BE2C (cell line): Measurements from ENCODE around the gene ACSS3.

Source experiments
- DNase-seq: peaks from one replicate; pipeline ENCODE4 v3.0.0-alpha.2; 2020
- H3K27me3 ChIP-seq: fragments of 250-450 bp; sonication (Bioruptor Pico); 2 replicates; pipeline ENCODE4 v1.5.1; 2020; ENCODE audit warnings: mild to moderate bottlenecking
- H3K36me3 ChIP-seq: fragments of 250-450 bp; sonication (Bioruptor Pico); 2 replicates; pipeline ENCODE4 v1.5.1; 2020; ENCODE audit warnings: mild to moderate bottlenecking
- H3K4me1 ChIP-seq: fragments of 250-450 bp; sonication (Bioruptor Pico); 2 replicates; pipeline ENCODE4 v1.5.1; 2020
- H3K4me3 ChIP-seq: 2 replicates; pipeline ENCODE4 v1.5.1; 2011; ENCODE audit warnings: low read depth, low read length
- H3K9me3 ChIP-seq: fragments of 250-450 bp; sonication (Bioruptor Pico); 2 replicates; pipeline ENCODE4 v1.5.1; 2020
- CTCF ChIP-seq: IDR thresholded peaks from 2 replicates; pipeline ENCODE4 v1.5.1; 2012; ENCODE audit warnings: mild to moderate bottlenecking, low read depth, low read length

ACSS3 gene

GRCh38 chr12:81257947-81258551 is 180.2 kb downstream of the ACSS3 start:
- H3K36me3 ChIP-seq, result no peaks in the 10 kb centered on the region
- no peak for DNase-seq
- peak; percentile 58 for TF ChIP-seq CTCF
- H3K4me1 ChIP-seq, result no peaks in the 10 kb centered on the region; the same call in 1 of the 2 replicates
- no peaks in the 10 kb centered on the region for H3K9me3 ChIP-seq
- peaks cover 21% of the 10 kb centered on the region for H3K27me3 ChIP-seq
- no peak overlapping the region for H3K4me3 ChIP-seq

- Histone ChIP-seq H3K27me3 (peaks cover 23% of the 10 kb centered on the region), H3K4me1 (no peaks in the 10 kb centered on the region; the same call in 1 of the 2 replicates), H3K9me3 (no peaks in the 10 kb centered on the region), H3K4me3 (no peak overlapping the region), H3K36me3 (no peaks in the 10 kb centered on the region)
- no peak for DNase-seq
- TF ChIP-seq CTCF, result no peak
Observed at GRCh38 chr12:81259360-81259759, 181.5 kb downstream of the ACSS3 start.

- Histone ChIP-seq H3K4me3 (no peak overlapping the region), H3K36me3 (no peaks in the 10 kb centered on the region), H3K4me1 (no peaks in the 10 kb centered on the region; the same call in 1 of the 2 replicates), H3K27me3 (peaks cover 16% of the 10 kb centered on the region), H3K9me3 (no peaks in the 10 kb centered on the region)
- DNase-seq, result no peak
- TF ChIP-seq CTCF, result no peak
Observed at GRCh38 chr12:81261508-81262207, 183.8 kb downstream of the ACSS3 start.

GRCh38 chr12:81263072-81263471 is 185.2 kb downstream of the ACSS3 start:
- H3K36me3 ChIP-seq, result no peaks in the 10 kb centered on the region
- no peak for TF ChIP-seq CTCF
- no peak overlapping the region for H3K4me3 ChIP-seq
- H3K4me1 ChIP-seq, result no peaks in the 10 kb centered on the region; the same call in 1 of the 2 replicates
- no peaks in the 10 kb centered on the region for H3K9me3 ChIP-seq
- no peak for DNase-seq
- H3K27me3 ChIP-seq, result peaks cover 11% of the 10 kb centered on the region

- Histone ChIP-seq H3K4me1 (no peaks in the 10 kb centered on the region), H3K36me3 (no peaks in the 10 kb centered on the region), H3K27me3 (peaks cover 4% of the 10 kb centered on the region; the same call in 1 of the 2 replicates), H3K4me3 (no peak overlapping the region), H3K9me3 (no peaks in the 10 kb centered on the region)
- no peak for DNase-seq
- no peak for TF ChIP-seq CTCF
Observed at GRCh38 chr12:81270385-81270784, 192.5 kb downstream of the ACSS3 start.
